MM.1S (cell line): ENCODE results near the gene GPC5.

ENCODE experiments used
- EZH2 ChIP-seq: fragments of 300-600 bp; sonication (generic); optimal IDR thresholded peaks from 2 replicates; pipeline ENCODE3; 2017; ENCODE audit warnings: low read depth, mild to moderate bottlenecking, antibody characterized with exemption, low read length, mixed read lengths
- EZH2phosphoT487 ChIP-seq: fragments of 300-600 bp; sonication (generic); IDR thresholded peaks from 2 replicates; pipeline ENCODE4 v1.6.1; 2018; ENCODE audit warnings: antibody characterized with exemption, low read length
- TF ChIP-seq, protein P1 (sequence below): fragments of 300-600 bp; sonication (generic); IDR thresholded peaks from 2 replicates; pipeline ENCODE4 v1.5.1; 2016; ENCODE audit warnings: antibody characterized with exemption, low read length, mixed read lengths

DNA sequence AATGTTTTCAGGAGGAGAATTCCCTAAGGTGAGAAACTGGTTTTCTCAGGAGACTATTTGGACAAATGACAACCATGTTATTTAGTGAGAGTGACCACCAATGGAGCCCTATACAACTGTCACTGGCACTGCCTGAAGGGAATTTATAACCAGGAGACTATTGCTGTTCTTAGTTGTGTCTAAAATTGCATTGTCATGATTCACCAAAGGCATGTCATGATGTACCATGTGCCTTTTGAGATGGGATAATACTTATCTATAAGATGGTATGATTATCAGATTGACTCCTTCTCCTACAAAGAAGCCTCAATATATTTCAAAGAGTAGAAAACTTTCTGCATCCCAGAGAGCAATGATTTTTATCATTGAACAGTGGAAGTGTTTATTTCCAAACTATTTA, 1088.8 kb downstream of the GPC5 start:
- TF ChIP-seq, protein P1, sequence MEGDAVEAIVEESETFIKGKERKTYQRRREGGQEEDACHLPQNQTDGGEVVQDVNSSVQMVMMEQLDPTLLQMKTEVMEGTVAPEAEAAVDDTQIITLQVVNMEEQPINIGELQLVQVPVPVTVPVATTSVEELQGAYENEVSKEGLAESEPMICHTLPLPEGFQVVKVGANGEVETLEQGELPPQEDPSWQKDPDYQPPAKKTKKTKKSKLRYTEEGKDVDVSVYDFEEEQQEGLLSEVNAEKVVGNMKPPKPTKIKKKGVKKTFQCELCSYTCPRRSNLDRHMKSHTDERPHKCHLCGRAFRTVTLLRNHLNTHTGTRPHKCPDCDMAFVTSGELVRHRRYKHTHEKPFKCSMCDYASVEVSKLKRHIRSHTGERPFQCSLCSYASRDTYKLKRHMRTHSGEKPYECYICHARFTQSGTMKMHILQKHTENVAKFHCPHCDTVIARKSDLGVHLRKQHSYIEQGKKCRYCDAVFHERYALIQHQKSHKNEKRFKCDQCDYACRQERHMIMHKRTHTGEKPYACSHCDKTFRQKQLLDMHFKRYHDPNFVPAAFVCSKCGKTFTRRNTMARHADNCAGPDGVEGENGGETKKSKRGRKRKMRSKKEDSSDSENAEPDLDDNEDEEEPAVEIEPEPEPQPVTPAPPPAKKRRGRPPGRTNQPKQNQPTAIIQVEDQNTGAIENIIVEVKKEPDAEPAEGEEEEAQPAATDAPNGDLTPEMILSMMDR: no peak
- TF ChIP-seq EZH2phosphoT487 (no peak), EZH2 (no peak)
